Measurements from ENCODE around the gene RPTOR.

GRCh38 chr17:80596760-80597608, 52.3 kb downstream of the RPTOR start:
- no peak for TF ChIP-seq EZH2 (IDR thresholded peaks at IDR 0.05)
- no peak for TF ChIP-seq POLR2AphosphoS5 (IDR thresholded peaks at IDR 0.05; ENCODE audit: borderline replicate concordance, low read depth, low read length)
- TF ChIP-seq FOXP2 (optimal IDR thresholded peaks at IDR 0.05; ENCODE audit: control extremely low read depth, extremely low read length, insufficient read depth) = no peak
